Adrenal gland (tissue), 12 donors: ENCODE data around the gene PTPMT1. TPM values are rescaled to one million over a fixed set of nuclear protein-coding genes. Genes with fewer than 3 reads are reported as not detected.

Source experiments
- DNase-seq, 7 donors: peaks; one replicate each; pipeline ENCODE4 v3.0.0-alpha.2; 2019 to 2020
- H3K27ac ChIP-seq, 5 donors: fragments of 200-600 bp; sonication (generic) in 4 of 5; 1 replicate in 3 of 5; 2 replicates in 2 of 5; pipeline versions ENCODE4 v1.5.1 to v1.8.0; 2016 to 2020; ENCODE audit warnings: mild to moderate bottlenecking in 1 of 5
- H3K27me3 ChIP-seq: fragments of 200-600 bp; 2 replicates; pipeline ENCODE4 v1.8.0; 2021
- H3K36me3 ChIP-seq, 2 donors: fragments of 200-600 bp; replicated peaks in 1 of 2; 1 replicate in 1 of 2; 2 replicates in 1 of 2; pipeline versions ENCODE4 v1.5.1 to v1.8.0; 2018 to 2022
- H3K4me1 ChIP-seq, 2 donors: fragments of 200-600 bp; replicated peaks in 1 of 2; 1 replicate in 1 of 2; 2 replicates in 1 of 2; pipeline versions ENCODE4 v1.5.1 to v1.8.0; 2018 to 2021
- H3K4me3 ChIP-seq, 4 donors: fragments of 200-600 bp; sonication (generic) in 3 of 4; one replicate each; pipeline ENCODE4 v1.5.1; 2016 to 2018
- H3K9me3 ChIP-seq, 3 donors: fragments of 200-600 bp; sonication (generic) in 1 of 3; replicated peaks in 1 of 3; 1 replicate in 2 of 3; 2 replicates in 1 of 3; pipeline versions ENCODE4 v1.5.1 to v1.8.0; 2016 to 2021
- POLR2A ChIP-seq, 2 donors: fragments of 450-650 bp; IDR thresholded peaks; one replicate each; pipeline ENCODE4 v1.6.1; 2017; ENCODE audit warnings: antibody characterized with exemption in 2 of 2, mild to moderate bottlenecking in 2 of 2, moderate library complexity in 1 of 2
- WGBS, 4 donors: extraction: QIAGEN DNeasy Blood & Tissue Kit in 2 of 4; methylation state at CpG; one replicate each; pipeline versions ENCODE4 v1.1.5 to v1.1.7; 2013 to 2017; 5-methylcytosine and 5-hydroxymethylcytosine counted together
- intact Hi-C, 2 donors: fragments of 100-400 bp; cut with DNase I; formaldehyde crosslinking; loops; one replicate each; pipeline versions ENCODE4 v1.14.1 to v1.15.0; 2022 to 2023
- polyA plus RNA-seq, 3 donors: library from polyadenylated mRNA; stranded (reverse); fragments of 200-250 nt in 2 of 3; fragments of 350-450 nt in 1 of 3; fragmentation: Illumina TruSeq in 1 of 3; extraction: RNeasy Lipid Tissue Mini Kit (QIAGEN cat#74804) in 1 of 3; gene quantifications; one replicate each; pipeline ENCODE4 v1.2.3, GENCODE V29; 2013 to 2014
- total RNA-seq, 9 donors: library from RNA; depleted of rRNA in 4 of 9; stranded (reverse); fragments of >200 nt in 4 of 9; fragments of 120-200 nt in 1 of 9; fragmentation: NEBNext Ultra II Directional in 1 of 9; extraction: Animal tissue kit (Norgen Biotek cat#: 25700) in 1 of 9; gene quantifications; one replicate each; pipeline versions ENCODE4 v1.1.0 to v1.2.4, GENCODE V29; 2013 to 2023
- TF ChIP-seq, protein P1 (sequence below), 6 experiments: fragments of 450-650 bp in 4 of 6; fragments of 200-600 bp in 2 of 6; sonication (generic) in 1 of 6; IDR thresholded peaks; 1 replicate in 5 of 6; 2 replicates in 1 of 6; pipeline versions ENCODE4 v1.5.1 to v1.8.0; 2016 to 2021; ENCODE audit warnings: antibody characterized with exemption in 6 of 6, mild to moderate bottlenecking in 2 of 6, moderate library complexity in 1 of 6
- donor health status: healthy with polysubstance abuse.
- donor health status: Bipolar disorder and iron deficiency.
- donor health status: DM: yes; HTN: yes; CAD: no.
- donor health status: DM: no; HTN: no; CAD: no.
- donor health status: DM: no; HTN: no; CAD: no.
- donor health status: DM: yes; HTN: yes; CAD: no.

PTPMT1 gene
- total and polyA plus RNA-seq, 12 donors: 52.1 to 180 (median 85.6) TPM

DNA sequence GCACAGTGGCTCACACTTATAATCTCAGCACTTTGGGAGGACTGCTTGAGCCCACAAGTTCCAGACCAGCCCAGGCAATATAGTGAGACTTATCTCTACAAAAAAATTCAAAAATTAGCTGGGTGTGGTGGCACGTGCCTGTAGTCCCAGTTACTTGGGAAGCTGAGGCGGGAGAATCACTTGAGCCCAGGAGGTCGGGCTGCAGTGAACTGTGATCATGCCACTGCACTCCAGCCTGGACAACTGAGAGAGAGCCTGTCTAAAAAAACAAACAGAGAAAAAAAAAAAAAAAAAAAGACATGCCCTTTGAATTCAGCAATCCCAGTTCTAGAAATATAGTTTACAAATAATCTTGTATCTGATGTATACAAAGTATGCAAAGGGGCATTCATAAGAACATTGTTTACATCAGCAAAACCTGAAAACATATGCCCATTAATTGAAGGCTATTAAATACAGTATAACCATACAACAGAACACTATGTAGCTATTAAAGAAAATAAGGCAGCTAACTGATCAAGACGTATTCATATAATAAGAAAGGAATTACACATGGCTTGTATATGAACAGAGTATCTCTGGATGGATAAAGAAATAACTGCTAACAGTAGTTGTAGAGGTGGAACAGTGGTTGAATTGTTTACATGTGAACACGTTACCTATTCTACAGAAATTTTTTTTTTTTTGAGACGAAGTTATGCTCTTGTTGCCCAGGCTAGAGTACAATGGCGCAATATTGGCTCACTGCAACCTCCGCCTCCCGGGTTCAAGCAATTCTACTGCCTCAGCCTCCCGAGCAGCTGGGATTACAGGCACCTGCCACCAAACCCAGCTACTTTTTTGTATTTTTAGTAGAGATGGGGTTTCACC, 48.2 kb upstream of the PTPMT1 start:
- intact Hi-C loops: no loop called here
- H3K4me3 ChIP-seq: no peak overlapping the region
- no peaks in the 10 kb centered on the region for H3K27me3 ChIP-seq
- 84 to 88% (median 87%) methylated on average over 10 of the region's 10 CpGs for WGBS, 4 donors
- H3K9me3 ChIP-seq: no peaks in the 10 kb centered on the region
- no peak overlapping the region for H3K27ac ChIP-seq
- no peaks in the 10 kb centered on the region for H3K36me3 ChIP-seq
- DNase-seq: no peak
- H3K4me1 ChIP-seq: peaks cover 36 to 73% of the 10 kb centered on the region in 2 donors
- no peak for TF ChIP-seq POLR2A (IDR thresholded peaks at IDR 0.05)
- TF ChIP-seq, protein P1, sequence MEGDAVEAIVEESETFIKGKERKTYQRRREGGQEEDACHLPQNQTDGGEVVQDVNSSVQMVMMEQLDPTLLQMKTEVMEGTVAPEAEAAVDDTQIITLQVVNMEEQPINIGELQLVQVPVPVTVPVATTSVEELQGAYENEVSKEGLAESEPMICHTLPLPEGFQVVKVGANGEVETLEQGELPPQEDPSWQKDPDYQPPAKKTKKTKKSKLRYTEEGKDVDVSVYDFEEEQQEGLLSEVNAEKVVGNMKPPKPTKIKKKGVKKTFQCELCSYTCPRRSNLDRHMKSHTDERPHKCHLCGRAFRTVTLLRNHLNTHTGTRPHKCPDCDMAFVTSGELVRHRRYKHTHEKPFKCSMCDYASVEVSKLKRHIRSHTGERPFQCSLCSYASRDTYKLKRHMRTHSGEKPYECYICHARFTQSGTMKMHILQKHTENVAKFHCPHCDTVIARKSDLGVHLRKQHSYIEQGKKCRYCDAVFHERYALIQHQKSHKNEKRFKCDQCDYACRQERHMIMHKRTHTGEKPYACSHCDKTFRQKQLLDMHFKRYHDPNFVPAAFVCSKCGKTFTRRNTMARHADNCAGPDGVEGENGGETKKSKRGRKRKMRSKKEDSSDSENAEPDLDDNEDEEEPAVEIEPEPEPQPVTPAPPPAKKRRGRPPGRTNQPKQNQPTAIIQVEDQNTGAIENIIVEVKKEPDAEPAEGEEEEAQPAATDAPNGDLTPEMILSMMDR (IDR thresholded peaks at IDR 0.05): no peak

DNA sequence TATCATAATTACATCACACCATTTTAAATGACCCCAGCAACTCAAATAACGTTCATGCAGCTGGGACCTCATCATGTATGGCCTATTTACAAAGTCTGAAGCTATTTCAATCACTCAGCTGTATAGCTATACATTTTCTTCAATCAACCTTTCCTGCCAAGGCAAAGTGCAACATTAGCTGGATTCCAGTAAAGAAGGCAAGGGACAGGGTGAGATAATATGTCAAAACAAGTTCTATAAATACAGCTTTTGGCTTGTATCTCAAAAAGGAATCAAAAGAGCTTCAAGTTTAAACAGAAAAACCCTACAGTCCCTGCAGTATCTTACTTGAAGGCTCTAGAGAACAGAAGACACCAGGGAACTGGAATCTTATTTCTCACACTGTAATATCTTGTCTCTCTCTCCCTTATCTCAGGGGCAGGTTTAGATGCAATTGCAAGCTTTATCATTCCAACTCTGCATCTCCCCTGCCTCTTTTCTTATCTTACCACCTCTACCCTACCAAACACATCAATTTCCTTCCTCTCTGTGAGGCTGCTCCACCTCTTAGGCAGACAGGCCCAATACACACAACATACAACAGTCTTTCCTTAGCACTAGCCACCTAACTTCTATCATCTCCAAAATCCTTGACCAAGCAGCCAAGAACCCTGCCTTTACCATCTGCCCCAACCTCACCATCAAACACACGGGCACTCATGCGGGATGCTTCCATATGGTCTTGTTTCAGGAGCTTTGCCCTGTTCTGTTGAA, 47.0 kb upstream of the PTPMT1 start:
- DNase-seq: no peak
- intact Hi-C loops: no loop called here
- H3K36me3 ChIP-seq: no peaks in the 10 kb centered on the region
- no peak overlapping the region for H3K4me3 ChIP-seq
- H3K27me3 ChIP-seq: no peaks in the 10 kb centered on the region
- peak overlapping the region in 2 of 5 donors; percentile 9 to 30 for H3K27ac ChIP-seq
- WGBS, 4 donors: 53 to 66% (median 60%) methylated on average over 3 of the region's 3 CpGs
- peaks cover 42 to 73% of the 10 kb centered on the region in 2 donors for H3K4me1 ChIP-seq
- no peak for TF ChIP-seq POLR2A (IDR thresholded peaks at IDR 0.05)
- TF ChIP-seq, protein P1 (IDR thresholded peaks at IDR 0.05): no peak
- no peaks in the 10 kb centered on the region for H3K9me3 ChIP-seq

DNA sequence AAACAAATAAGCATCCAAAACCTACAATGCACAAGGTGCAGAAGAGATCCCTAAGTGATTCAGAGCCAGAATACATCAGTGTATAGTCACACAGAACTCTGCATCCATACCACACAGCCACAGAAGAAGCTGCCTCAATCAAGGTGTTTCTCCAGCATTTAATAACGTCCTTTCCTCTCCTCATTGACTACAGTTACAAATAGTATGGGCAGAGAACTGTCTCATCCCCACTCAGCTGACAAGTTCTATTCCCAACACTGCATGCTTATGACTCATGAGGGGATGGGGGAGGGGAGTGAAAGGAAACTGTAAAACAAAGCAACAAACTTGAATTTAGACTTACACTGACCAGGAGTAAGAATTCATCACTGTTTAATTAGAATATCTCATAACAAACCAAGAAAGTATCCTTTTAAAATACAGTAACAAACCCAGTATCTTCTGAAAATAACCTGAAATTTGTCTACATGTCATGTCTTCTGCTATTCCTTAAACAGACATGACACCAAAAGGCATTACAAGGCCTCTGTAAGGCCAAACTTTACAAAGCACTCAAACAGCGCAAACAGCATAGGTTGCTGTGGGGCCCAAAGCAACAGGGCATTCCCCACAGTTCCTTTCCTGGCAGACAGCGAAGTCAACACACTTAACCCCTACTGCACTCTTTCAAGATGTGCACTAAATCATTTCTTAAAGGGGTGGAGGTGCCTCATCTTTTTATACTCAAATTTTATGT, 41.7 kb upstream of the PTPMT1 start:
- Histone ChIP-seq H3K9me3 (no peaks in the 10 kb centered on the region), H3K27ac (peak overlapping the region; percentile 15 to 91 (median 75)), H3K27me3 (no peaks in the 10 kb centered on the region), H3K4me3 (peak overlapping the region in 1 of 4 donors; percentile 15), H3K4me1 (peaks cover 26 to 56% of the 10 kb centered on the region in 2 donors), H3K36me3 (no peaks in the 10 kb centered on the region)
- intact Hi-C loops: no loop called here
- WGBS, 4 donors: 4 to 10% (median 5%) methylated on average over 3 of the region's 3 CpGs
- peak; percentile 44 to 85 (median 69) for DNase-seq
- TF ChIP-seq, protein P1 (IDR thresholded peaks at IDR 0.05): no peak
- no peak for TF ChIP-seq POLR2A (IDR thresholded peaks at IDR 0.05)
